Choroid plexus epithelial cell (primary cell): ENCODE measurements around the gene L3MBTL4.

Experiments used
- DNase-seq: peaks from one replicate; pipeline ENCODE4 v3.0.0-alpha.2; 2010; ENCODE audit warnings: low read depth
- H3K4me3 ChIP-seq: 2 replicates; pipeline ENCODE4 v1.5.1; 2011; ENCODE audit warnings: low read depth, mild to moderate bottlenecking, control low read depth, low read length, moderate library complexity
- TF ChIP-seq, protein P1 (sequence below): conservative IDR thresholded peaks from 2 replicates; pipeline ENCODE4 v1.5.1; 2011; ENCODE audit warnings: low read depth, mild to moderate bottlenecking, control low read depth, inconsistent platforms, low read length, moderate library complexity

Gene L3MBTL4

GRCh38 chr18:6220129-6220528 is 194.6 kb downstream of the L3MBTL4 start:
- TF ChIP-seq, protein P1, sequence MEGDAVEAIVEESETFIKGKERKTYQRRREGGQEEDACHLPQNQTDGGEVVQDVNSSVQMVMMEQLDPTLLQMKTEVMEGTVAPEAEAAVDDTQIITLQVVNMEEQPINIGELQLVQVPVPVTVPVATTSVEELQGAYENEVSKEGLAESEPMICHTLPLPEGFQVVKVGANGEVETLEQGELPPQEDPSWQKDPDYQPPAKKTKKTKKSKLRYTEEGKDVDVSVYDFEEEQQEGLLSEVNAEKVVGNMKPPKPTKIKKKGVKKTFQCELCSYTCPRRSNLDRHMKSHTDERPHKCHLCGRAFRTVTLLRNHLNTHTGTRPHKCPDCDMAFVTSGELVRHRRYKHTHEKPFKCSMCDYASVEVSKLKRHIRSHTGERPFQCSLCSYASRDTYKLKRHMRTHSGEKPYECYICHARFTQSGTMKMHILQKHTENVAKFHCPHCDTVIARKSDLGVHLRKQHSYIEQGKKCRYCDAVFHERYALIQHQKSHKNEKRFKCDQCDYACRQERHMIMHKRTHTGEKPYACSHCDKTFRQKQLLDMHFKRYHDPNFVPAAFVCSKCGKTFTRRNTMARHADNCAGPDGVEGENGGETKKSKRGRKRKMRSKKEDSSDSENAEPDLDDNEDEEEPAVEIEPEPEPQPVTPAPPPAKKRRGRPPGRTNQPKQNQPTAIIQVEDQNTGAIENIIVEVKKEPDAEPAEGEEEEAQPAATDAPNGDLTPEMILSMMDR = no peak
- DNase-seq = no peak

GRCh38 chr18:6219116-6219717 is 195.5 kb downstream of the L3MBTL4 start:
- no peak overlapping the region for H3K4me3 ChIP-seq
- TF ChIP-seq, protein P1 = peak; percentile 99
- peak; percentile 83 for DNase-seq

More at GRCh38 chr18:6220129-6220528, 194.6 kb downstream of the L3MBTL4 start:
- H3K4me3 ChIP-seq = no peak overlapping the region

DNA sequence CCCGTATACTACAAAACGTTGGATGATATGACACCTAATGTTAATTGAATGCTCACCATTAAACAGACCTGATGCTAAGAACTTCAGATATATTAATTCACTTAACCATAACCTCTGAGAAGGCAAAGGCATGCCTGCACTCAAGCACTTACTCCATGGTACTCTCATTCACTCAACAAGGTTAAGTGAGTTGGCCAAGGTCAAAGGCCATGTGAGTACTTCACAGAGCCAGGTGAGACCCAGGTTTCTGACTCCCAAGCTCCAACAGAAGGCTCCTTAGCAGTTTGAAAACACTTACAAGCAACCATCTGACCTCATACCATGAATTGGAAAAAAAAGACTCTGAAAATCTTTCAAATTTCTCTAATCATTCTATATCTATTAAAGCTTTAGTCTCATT is 198.8 kb downstream of the L3MBTL4 start:
- H3K4me3 ChIP-seq = no peak overlapping the region
- TF ChIP-seq, protein P1 = no peak
- no peak for DNase-seq

DNA sequence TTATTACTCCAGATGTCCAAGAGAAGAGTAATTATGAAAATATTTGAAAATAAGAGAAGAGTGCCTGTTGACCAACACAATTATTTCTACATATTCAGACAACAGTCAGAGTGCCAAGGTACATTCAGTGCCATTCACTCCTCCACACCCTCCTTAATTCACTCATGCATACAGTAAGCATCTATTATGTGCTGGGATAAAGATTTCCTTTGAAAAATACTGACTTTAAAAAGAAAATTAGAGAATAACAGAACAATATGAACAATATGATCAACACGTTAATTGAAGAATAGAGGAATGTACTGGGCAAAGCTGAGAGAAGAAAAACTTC is 203.6 kb downstream of the L3MBTL4 start:
- no peak for DNase-seq
- TF ChIP-seq, protein P1 = no peak

DNA sequence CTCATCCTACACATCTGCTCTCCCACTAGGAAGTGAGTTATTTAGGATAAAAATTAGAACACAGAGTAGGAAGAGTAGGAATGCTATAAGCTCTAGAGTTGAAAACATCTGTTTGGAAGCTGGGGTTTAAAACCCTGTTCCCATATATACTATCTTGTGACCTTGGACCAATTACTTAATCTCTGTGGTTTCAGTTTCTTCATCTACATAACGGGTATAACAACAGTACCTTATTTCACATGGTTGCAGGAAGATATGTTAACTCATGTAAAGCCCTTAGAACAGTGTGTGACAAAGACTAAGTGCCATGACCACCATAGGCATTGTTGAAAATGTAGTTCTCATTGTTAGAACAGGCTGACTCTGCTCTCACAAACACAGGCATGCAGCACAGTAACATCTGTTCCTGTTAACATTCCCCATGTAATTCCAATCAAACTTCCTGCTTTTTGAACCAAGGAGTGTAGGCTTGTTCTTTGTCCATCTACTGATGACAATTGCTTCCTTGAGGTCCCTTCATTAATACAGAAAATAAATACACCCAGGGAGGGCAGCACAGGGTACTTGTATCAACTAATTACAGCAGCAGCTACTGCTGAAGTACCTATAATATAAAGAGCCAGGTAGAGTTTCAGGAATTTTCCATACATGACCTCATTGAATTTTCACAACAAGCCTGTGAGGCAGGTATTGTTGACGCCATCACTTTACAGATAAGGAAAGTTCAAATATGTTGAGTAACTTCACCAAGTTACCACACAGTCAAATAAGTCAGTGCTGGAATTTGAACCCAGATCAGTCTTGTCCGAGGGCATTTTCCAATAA is 204.2 kb downstream of the L3MBTL4 start:
- TF ChIP-seq, protein P1 = no peak
- H3K4me3 ChIP-seq = no peak overlapping the region
- DNase-seq = no peak

More for the DNA sequence above, 203.6 kb downstream of the L3MBTL4 start:
- no peak overlapping the region for H3K4me3 ChIP-seq

- no peak for DNase-seq
- TF ChIP-seq, protein P1 = no peak
- no peak overlapping the region for H3K4me3 ChIP-seq
These were observed 206.8 kb downstream of the L3MBTL4 start for GRCh38 chr18:6207941-6208340.

DNA sequence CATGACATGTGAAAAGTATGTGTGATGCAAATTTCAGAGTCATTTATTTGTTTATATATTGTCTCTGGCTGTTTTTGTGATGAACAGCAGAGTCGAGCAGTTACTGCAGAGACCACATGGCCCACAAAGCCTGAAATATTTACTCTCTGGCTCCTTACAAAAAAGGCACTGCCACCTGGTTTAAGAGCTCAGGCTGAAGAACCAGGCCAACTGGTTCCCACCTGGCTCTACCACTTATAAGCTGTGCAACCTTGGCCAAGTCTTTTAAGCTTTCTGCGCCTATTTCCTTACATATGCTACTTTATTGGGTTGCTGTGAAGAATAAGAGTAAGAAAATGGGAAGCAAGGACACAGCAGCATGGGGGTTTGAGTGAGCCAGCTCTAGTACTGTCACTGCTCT is 207.6 kb downstream of the L3MBTL4 start:
- no peak for DNase-seq
- no peak overlapping the region for H3K4me3 ChIP-seq
- TF ChIP-seq, protein P1 = no peak
